Neutrophil (primary cell): ENCODE measurements around the gene SERPINA1.

Experiments
- H3K27ac ChIP-seq: fragments of 200-600 bp; sonication (generic); 2 replicates; pipeline ENCODE4 v1.5.1; 2016; ENCODE audit warnings: mild to moderate bottlenecking, moderate library complexity
- H3K27me3 ChIP-seq: fragments of 200-600 bp; sonication (generic); 2 replicates; pipeline ENCODE4 v1.6.0; 2016; ENCODE audit warnings: mild to moderate bottlenecking
- H3K36me3 ChIP-seq: fragments of 200-600 bp; sonication (generic); 2 replicates; pipeline ENCODE4 v1.5.1; 2017
- H3K4me1 ChIP-seq, 2 experiments: fragments of 200-600 bp in 1 of 2; sonication (generic) in 1 of 2; 1 replicate in 1 of 2; 2 replicates in 1 of 2; pipeline versions ENCODE4 v1.5.1 to v1.6.1; 2013 to 2016; ENCODE audit warnings: low read depth in 1 of 2, low read length in 1 of 2, mild to moderate bottlenecking in 1 of 2, moderate library complexity in 1 of 2; ENCODE audit not compliant: control insufficient read depth in 1 of 2, insufficient read depth in 1 of 2
- H3K4me3 ChIP-seq, 2 experiments: fragments of 200-600 bp in 1 of 2; sonication (generic) in 1 of 2; 1 replicate in 1 of 2; 2 replicates in 1 of 2; pipeline ENCODE4 v1.5.1; 2013 to 2016; ENCODE audit warnings: low read depth in 1 of 2, low read length in 1 of 2, mild to moderate bottlenecking in 1 of 2, moderate library complexity in 1 of 2
- H3K9me3 ChIP-seq: fragments of 200-600 bp; sonication (generic); 2 replicates; pipeline ENCODE4 v1.5.1; 2016
- CTCF ChIP-seq: fragments of 200-600 bp; sonication (generic); IDR thresholded peaks from 2 replicates; pipeline ENCODE4 v1.5.1; 2016; ENCODE audit warnings: antibody characterized with exemption

SERPINA1 gene

GRCh38 chr14:94397289-94398181 lies 9.1 kb upstream of the SERPINA1 start:
- Histone ChIP-seq H3K9me3 (no peaks in the 10 kb centered on the region), H3K27ac (no peak overlapping the region), H3K4me1 (peaks cover 57 to 66% of the 10 kb centered on the region in 2 experiments), H3K36me3 (no peaks in the 10 kb centered on the region), H3K4me3 (no peak overlapping the region), H3K27me3 (no peaks in the 10 kb centered on the region)
- TF ChIP-seq CTCF: no peak

DNA sequence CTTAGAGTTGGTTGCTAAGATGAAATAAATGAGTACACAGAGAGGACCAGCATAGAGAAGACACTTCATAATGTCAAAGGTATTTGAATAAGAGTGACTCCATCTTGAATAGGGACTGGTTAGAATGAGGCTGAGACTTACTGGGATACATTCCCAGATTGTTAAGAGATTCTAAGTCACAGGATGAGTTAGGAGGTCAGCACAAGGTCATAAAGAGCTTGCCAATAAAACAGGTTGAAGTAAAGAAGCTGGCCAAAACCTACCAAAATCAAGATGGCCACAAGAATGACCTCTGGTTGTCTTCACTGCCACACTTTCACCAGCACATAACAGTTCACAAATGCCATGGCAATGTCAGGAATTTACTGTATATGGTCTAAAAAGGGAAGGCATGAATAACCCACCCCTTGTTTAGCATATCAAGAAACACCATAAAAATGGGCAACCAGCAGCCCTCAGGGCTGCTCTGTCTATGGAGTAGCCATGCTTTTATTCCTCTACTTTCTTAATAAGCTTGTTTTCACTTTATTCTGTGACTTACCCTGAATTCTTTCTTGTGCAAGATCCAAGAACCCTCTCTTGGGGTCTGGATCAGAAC lies 8.3 kb upstream of the SERPINA1 start:
- Histone ChIP-seq H3K4me3 (no peak overlapping the region), H3K9me3 (no peaks in the 10 kb centered on the region), H3K27ac (peak overlapping the region; percentile 97), H3K36me3 (no peaks in the 10 kb centered on the region), H3K27me3 (no peaks in the 10 kb centered on the region), H3K4me1 (peaks cover 64 to 71% of the 10 kb centered on the region in 2 experiments)
- no peak for TF ChIP-seq CTCF

DNA sequence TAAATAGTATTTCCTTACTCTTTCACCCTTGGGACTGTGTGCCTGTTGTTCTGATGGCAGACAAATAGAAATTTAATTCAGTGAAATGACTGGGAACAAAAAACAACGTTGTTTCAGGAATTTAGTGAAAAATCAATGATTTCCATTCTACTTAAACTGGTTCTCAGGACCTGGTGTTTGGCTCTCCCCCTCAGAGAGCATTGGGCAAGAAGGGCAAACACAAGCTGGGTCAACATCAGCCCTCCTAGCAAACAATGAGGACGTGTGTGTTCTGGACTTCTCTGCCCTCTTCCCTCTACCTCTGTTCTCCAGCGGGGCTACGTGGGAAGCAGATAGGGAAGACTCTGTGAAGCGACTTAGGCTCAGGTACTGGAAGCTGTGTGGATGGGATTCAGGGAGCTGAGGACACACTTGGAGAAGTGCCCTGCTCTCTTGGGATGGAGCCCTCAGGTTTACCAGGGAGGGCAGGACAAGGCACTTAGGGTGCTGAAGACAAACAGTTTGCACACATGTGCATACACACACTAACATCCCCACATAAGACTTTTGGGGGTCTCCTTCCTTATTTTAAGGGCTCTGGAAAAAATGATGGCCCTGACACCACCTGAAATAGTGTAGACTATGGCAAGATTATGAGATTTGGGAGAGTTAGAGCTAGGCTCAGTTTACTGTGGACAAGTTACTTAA lies 7.6 kb upstream of the SERPINA1 start:
- Histone ChIP-seq H3K27me3 (no peaks in the 10 kb centered on the region), H3K27ac (peak overlapping the region; percentile 97), H3K9me3 (no peaks in the 10 kb centered on the region), H3K36me3 (no peaks in the 10 kb centered on the region), H3K4me3 (peak overlapping the region in 1 of 2 experiments; percentile 76), H3K4me1 (peaks cover 71 to 78% of the 10 kb centered on the region in 2 experiments)
- no peak for TF ChIP-seq CTCF

GRCh38 chr14:94395282-94395887 lies 7.0 kb upstream of the SERPINA1 start:
- H3K27ac ChIP-seq: peak overlapping the region; percentile 97
- H3K36me3 ChIP-seq: no peaks in the 10 kb centered on the region
- TF ChIP-seq CTCF: no peak
- no peaks in the 10 kb centered on the region for H3K9me3 ChIP-seq
- H3K4me3 ChIP-seq: peak overlapping the region; percentile 31 to 76
- H3K4me1 ChIP-seq: peaks cover 77 to 84% of the 10 kb centered on the region in 2 experiments
- H3K27me3 ChIP-seq: no peaks in the 10 kb centered on the region

- TF ChIP-seq CTCF: peak; percentile 53
- no peaks in the 10 kb centered on the region for H3K9me3 ChIP-seq
Observed at GRCh38 chr14:94394581-94395207, 6.3 kb upstream of the SERPINA1 start.

More at GRCh38 chr14:94394581-94395207, 6.3 kb upstream of the SERPINA1 start:
- Histone ChIP-seq H3K4me1 (peaks cover 83 to 87% of the 10 kb centered on the region in 2 experiments), H3K27ac (peak overlapping the region; percentile 97), H3K36me3 (no peaks in the 10 kb centered on the region), H3K4me3 (peak overlapping the region; percentile 31 to 76), H3K27me3 (no peaks in the 10 kb centered on the region)
